ENCODE results near the gene BCL11B. TPM values are rescaled to one million over a fixed set of nuclear protein-coding genes. Genes with fewer than 3 reads are reported as not detected.

Gene BCL11B
- total RNA-seq, 1 donor from 2014 or later = 96.0 TPM

DNA sequence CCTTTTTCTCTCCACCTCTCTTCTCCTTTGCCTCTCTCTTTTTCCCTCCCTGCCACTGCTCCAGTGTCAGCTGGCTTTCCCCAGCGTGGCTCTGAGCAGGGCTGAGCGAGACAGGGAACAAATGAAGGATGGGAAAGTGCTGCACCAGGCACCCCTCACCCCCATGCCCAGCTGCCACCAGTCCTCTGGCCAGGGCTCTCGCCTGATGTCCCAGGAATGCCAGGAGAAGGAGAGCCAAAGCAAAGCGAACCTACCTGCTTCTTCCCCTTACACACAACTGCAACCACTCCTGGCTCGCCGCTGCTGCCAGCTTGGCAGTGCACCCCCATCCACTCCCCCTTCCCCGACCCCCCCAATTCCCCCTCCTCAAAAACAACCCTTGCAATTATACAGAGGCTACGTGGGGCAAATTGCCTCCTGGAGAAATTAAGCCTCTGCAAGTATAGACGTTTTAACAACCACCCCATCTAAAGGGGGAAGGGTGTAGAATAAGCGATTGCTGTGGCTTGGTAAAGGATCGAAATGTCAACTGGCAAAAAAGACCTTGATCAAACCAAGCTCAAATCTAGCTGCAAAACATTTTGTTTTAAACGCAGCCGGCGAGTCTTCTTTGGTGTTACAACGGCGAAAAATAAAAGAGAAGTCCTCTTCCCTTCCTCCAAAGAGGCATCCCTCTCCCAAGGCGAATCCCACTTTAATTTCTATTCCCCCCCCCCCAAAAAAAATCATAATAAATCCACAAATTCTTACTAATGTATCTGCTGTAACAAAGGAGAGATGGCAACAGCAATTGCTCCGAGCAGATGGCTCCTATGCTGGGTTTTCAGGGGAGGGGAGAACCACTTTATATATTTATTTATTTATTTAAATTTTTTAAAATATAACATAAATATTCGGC is 2.9 kb downstream of the BCL11B start:
- intact Hi-C loops (cut with micrococcal nuclease) = loop anchor here (5.0 to 10.0 kb wide), 4 partner anchors 684 to 1482 kb away; no protein-coding TSS in a partner anchor

DNA sequence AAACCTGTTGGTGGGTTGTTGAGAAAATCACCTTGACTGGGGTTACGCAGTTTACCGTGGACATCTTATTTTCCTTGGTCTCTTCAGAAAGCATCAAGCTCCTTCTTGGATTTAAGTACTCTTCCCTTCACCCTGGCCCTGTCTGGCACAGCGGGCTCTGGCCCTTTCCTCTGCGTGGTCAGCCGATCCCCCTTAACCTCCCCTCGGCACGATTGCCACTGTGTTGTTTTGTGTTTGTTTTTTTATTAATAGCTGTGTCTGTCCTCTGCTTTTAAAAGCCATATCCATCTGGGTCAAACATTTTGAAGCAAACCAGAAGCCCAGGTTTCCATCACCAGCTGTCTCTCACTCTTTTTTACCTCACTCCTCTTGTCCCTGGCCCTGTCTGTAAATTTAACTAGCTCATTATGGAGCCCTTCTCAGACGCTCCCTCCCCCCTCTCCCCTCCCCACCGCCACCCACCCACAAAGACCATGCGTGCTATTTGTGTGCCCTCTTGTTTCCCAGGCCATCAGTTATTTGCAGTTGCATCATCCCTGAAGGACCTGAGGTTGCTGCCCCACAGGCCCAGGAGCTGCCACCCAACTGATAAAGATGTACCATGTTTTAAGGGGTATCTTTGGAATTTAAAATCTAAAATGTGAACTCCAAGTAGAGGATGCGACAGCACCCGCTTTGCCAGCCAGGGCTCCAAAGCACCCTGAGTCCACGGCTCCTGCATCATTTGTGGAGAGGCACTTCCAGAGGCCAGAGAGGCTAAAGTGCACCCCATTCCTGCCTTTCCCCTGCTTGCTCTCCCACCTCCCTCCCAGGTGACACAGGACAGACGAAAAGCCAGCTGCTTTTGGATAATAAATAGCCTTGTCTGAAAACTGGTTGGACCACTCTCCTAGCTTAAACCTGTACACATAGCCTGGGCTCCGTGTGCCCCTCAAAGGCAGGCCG is 3.9 kb downstream of the BCL11B start:
- intact Hi-C loops (cut with micrococcal nuclease) = loop anchor here (1.0 to 10.0 kb wide), 7 partner anchors 335 to 1481 kb away; no protein-coding TSS in a partner anchor

DNA sequence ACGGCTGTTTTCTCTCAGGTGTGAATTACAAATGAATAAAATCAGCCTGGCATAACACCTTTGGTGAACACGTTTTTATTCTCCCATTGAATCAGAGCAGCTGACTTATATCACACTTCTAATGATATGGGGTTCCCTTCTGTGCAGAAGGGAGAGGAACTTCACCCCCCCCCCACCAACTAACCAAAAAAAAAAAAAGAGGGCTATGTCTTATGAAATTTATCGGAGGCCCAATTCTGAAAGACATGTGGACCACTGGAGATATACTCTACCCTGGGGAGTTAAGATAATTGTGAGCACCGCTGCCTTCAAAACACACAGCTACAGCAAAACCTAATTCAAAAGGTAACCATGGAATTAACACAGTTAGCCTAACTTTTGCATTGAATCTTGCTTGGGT is 4.6 kb downstream of the BCL11B start:
- intact Hi-C loops (cut with micrococcal nuclease) = loop anchor here (1.0 to 10.0 kb wide), 7 partner anchors 335 to 1480 kb away; no protein-coding TSS in a partner anchor

DNA sequence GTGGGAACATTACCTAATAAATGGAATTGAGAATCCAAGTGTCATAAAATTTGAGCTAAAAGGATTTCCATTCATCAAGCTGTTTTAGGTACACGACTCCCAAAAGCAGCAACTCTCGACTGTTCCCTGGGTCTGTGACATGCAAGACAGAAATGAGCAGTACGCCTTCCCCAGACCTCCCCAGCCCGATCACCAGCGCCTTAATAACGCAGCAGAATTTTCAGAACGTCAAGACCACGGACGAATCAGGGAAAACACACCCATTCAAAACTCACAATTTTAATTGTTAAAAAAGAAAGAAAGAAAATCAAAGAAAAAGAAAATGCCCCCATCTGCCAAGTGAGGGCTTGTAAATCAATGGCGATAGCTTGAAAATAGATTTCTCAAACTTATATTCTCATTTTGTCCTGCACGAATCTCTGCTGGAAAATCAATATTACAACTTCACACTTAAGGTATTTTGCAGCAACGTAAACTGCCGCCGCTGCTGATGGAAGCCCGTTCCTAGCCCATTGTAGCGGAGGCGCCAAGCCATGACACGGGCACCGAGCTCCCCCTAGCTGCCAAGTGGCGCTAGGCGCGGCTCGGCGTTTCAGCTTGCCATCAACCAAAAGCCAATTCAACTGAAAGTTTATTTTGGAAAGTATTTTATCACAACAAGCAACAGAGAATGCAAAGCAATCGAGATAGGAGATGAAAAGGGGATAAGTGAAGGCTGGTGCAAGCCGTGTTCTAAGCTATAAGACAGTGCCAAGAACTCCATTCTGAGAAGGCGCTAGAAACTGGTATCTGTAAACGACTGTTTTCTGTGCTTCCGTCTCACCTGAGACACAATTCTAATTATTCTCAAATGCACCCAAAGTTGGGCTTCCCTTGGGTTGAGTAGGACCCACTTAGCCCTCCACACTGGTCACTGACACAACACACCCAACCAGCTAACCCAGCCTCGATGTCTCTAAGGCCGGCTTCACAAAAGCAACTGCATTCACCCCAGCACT is 5.5 kb downstream of the BCL11B start:
- intact Hi-C loops (cut with micrococcal nuclease) = loop anchor here (1.0 to 10.0 kb wide), 13 partner anchors 36 to 1967 kb away; no protein-coding TSS in a partner anchor

DNA sequence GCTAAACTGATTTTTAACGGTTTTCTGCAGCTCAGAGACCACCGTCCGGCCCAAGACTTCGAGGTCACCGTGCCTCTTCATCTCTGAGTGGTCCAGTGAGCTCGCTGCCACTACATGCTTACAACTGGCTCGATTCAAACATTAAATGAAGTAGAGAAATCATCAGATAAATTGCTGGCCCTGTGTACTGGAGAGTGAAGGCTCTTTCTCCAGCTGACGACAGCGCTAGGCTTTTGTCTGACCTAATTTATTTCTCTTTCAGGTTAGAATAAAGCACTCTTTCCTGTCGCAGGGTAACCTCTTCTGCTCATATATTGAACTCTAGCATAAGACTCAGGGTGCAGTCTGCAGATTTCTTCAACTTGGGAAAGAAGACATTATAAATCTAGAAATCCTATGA is 6.4 kb downstream of the BCL11B start:
- intact Hi-C loops (cut with micrococcal nuclease) = loop anchor here (2.0 to 10.0 kb wide), 5 partner anchors 283 to 1478 kb away; no protein-coding TSS in a partner anchor

DNA sequence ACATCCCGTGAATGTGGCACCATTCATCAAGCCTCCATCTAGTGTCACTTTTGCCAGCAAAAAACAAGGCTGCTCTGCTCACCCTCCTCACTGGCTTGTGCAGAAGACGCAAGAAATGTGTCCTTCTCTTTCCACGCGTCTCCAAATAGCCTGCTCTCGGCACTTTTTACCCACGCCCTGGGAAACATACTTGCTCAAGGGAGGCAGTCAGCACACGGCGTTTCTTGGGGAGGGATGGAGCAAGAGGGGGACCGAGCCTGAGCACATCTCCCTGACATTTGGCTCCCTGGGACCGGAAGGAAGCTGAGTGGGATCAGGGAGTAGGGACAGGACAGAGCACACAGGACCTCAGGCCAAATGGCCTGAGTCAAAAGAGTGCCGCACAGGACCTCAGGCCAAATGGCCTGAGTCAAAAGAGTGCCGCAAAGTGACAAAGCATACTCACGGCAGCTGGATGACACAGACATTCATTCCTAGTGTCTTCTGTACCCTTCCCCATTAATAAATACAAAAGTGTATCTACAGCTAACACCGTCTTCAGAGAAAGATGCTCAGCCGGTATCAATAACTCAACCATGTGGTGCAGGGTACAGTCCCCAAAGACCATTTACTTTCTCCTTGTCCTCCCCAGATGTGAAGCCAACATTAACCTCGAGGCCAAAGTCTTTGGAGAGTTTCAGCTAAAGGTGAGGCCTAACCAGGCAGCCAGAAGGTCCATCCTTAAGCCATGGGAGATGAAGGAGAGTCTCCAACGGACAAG is 7.1 kb downstream of the BCL11B start:
- intact Hi-C loops (cut with micrococcal nuclease) = loop anchor here (2.0 to 10.0 kb wide), 6 partner anchors 282 to 1478 kb away; no protein-coding TSS in a partner anchor

DNA sequence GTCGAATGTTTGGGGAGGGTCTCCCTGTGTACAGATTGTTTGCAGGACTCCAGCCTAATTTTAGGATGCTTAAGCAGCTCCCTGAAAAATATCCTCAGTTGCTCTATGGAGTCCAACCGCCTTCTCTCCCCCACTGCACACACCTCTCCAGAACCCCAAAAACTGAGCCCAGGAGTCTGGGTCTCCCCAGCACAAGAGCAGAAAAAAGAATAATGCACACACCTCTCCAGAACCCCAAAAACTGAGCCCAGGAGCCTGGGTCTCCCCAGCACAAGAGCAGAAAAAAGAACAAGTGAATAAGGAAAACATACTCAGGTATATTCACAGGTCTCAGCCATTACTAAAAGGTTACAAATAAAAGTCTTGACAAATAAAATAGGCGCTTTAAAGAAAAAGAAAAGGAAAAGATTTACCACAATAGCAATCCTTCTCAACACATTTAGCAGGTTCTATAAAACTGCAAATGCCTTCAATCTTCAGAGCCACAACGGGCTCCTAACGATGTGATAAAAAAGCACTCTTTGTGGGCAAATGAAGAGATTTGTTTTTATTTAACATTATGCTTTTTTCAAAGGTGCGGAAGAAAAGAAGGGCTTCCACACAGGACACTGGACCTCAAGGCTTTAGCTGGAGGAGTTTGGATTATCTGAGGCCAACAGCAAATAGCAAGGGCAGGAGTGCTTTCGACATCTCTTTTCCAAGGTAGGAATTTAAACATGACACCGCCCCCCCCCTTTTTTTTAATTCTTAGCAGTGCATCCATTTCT is 8.2 kb downstream of the BCL11B start:
- intact Hi-C loops (cut with micrococcal nuclease) = loop anchor here (2.0 to 10.0 kb wide), 5 partner anchors 281 to 1075 kb away; no protein-coding TSS in a partner anchor

DNA sequence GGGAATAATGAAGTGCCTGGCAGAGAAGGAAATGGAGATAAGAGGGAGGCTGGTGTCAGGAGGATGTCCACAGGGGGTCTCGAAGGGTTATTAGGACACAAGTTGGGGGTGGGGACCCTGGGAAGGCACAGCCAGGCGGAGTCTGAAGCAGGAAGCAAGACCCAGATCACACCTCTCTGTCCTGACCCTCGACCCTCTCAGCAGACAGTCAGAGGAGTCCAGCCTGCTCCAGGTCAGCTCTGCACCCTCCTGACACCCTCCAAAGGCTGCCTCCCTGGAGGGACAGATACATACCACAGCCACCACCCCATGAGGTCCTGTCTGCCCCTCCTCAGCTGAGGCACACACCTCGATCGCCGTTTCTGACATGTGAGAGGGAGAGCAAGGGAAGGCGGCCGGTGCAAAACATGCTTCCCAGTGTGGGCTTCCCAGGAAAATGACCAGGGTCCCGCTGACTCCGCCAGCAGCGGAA is 9.0 kb downstream of the BCL11B start:
- intact Hi-C loops (cut with micrococcal nuclease) = loop anchor here (1.0 to 10.0 kb wide), 7 partner anchors 9 to 1074 kb away; partner anchors contain the start of gene BCL11B

DNA sequence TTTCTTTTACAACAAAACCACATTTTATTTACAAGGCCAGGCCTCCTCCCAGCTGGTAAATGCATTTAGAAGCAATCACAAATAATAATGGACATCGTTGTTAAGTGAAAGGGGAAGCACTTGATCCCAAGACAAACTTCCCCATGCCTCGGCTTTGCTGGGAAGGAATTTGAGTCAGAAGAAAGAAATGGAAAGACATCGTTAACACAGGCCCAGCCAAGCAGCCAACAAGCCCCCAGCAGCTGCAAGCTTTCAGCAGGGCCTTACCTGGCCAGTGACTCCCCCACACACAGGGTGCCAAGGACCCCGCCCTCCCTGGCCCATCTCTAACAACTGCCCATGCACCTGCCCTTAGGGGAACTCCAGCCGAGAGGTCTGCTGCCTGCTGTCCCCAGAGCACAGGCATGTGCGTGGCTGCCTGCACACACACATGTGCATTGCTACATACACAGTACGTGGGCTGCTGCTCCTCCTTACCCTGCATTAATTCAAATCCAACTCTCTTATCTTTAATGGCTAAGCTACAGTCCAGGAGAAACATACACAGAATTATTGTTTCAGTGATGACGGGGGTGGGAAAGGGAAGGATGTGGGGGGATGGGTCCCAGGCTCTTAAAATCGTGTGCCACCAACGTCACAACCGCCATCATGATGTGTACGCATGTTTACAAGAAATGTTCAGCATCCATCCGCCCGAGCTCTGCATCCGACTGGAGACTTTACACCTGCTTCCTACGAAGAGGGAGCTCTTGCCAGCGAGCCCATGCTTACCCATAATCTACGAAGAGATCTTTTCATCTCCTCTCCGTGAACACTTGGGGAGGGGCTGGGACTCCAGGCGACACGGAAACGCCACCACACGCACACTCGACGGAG is 9.8 kb downstream of the BCL11B start:
- intact Hi-C loops (cut with micrococcal nuclease) = loop anchor here (1.0 to 10.0 kb wide), 8 partner anchors 10 to 1073 kb away; partner anchors contain the start of gene BCL11B

DNA sequence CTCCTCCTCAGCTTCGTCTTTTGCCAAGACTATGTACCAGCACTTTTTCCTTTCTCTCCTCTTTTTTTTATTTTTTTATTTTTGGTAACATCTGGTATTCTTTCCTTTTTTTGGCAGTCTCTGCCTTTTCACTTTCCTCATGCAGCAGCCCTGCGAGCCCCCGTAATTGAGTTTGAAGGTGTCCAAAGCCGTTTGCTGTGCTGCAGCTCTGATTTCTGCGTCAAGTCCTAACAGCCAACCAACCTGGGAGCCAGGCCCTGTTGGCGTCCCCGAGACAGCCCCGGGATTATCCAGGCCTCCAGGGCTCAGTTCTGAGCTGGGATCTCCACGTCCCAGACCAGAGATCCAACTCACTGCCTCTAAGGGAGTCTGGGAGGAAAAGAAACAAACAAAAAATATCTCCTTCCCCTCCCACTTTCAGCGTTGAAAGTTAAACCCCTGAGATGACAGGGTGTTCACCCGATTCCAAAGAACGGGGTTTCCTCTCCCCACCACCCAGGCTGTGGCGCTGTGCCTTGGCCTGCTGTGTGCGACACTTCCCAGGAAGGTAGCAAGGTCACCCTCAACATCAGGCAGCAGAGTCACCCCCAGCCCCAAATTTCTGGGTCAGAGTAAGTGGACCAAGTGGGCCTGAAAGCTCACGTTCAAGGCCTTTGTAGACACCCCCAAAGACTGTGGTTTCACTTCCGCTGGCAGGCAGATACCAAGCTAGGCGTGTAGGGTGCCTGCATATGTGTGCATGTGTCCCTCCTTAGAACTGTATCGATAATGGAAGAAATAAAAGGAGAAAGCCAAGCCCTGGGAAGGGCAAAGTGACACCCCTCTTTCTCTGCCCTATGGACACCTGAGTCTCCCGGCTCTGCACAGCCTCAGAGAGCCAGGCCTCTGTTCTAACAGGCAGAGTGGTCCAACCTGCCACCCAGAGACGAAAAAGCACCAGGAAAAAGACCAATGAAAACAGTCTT is 11.1 kb downstream of the BCL11B start:
- intact Hi-C loops (cut with micrococcal nuclease) = loop anchor here (1.0 to 10.0 kb wide), 4 partner anchors 13 to 816 kb away; no protein-coding TSS in a partner anchor

DNA sequence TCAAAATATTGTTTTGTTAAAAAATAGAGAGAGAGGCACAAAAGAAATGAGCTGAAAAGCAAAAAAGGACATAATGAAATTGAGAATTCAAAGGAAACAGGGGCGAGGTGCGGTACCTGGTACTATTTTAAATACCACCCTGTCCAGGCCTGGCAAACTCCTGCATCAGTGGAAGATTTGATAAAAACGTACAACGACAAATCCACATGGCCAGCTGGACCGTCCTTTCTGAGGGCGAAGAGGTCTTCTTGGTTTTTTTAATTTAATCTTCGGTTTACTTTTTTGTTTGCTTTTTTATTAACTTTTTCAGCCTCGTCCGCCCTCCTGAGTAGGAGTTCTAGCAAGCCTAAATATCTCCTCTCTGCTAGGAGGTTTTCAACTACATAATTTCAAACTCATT is 11.9 kb downstream of the BCL11B start:
- intact Hi-C loops (cut with micrococcal nuclease) = loop anchor here (5.0 to 10.0 kb wide), 3 partner anchors 675 to 817 kb away; no protein-coding TSS in a partner anchor

DNA sequence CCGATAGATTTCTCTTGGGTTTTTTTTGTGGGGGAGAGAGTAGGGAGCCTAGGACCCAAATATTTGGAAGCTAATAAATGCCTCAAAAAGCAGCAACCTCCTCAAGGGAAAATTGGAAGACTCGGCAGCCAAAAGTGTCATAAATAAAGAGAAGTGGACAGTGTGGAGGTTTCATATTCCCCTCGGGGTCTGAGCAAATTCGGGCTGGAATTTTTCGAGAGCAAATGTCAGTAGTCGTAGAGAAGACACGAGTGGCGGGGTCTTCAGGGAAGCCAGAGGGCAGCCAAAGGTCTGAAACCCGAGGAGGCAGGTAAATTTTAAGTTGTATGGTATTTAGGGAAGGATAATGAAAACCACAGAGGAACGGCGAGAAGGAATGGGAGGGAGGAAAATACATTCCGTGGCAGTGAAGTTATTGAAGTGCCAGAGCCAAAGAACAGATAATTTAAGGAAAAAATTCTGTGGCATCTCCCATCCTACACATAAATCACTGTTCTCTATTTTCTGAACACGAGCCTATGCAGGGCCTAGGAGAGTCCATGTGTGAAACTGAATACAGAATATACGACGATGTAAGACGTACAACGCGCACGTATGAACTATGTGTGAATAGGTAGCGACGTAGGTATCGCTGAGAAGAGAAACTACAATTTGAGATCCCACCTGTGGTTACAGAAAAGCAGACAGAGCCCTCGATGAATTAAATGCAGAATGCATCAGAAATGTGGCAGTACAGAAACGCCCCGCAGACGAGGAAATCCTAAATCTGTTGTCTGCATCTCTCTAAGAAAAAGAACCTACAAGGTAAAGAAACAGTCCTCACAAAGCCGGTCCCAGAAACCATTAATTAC is 12.9 kb downstream of the BCL11B start:
- intact Hi-C loops (cut with micrococcal nuclease) = loop anchor here (1.0 to 2.0 kb wide), 2 partner anchors 9 to 18 kb away; no protein-coding TSS in a partner anchor

DNA sequence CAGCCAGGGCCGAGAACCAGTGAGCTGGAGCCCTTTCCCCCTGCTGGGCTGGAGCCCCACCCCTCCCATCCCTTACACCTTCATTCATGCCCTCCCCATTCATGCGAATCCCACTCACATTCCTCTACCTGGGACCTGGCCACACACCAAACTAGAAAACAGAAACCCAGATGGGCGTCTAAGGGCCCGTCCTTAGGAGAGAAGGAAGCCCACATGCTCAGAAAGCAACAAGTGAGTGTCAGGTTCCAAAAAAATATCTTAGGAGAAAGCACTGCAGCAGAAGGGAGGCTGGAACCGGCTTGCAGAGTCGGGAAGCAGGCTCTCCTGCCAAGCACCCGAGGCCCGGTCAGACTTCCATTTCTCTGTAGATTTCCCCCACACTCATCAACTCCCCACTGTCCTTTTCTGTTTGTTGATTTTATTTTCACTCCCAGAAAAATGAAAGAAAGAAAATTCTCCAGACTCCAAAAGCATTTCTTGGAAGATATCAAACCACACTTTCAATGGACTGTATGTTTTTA is 13.6 kb downstream of the BCL11B start:
- intact Hi-C loops (cut with micrococcal nuclease) = loop anchor here (1.0 to 2.0 kb wide), 2 partner anchors 8 to 18 kb away; no protein-coding TSS in a partner anchor

DNA sequence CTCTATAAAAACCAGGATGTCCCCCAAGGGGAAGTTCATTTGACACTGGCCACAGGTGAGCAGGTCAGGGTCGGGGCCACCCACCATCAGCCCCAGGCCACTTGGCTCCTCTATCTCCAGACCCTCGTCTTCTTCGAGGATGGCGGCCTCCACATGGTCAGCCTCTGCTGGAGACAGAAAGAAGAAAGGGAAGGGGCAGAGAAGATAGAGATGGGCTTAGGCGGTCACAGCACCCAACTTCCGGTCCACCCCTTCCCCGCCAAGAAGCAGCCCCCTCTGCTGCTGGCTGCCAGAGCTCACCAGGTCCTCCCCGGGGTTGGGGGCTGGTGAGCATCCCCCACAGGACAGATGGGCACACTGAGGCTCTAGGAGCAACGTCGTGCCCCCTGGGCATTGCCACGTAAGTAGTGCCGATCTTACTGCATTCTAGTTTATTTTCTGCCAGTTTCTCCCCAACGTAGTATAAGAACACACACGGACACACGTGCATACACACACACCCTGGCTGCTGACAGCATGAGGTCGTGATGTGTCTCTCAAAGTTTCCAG is 14.2 kb downstream of the BCL11B start:
- intact Hi-C loops (cut with micrococcal nuclease) = loop anchor here (1.0 to 2.0 kb wide), 2 partner anchors 7 to 17 kb away; no protein-coding TSS in a partner anchor

All from T-helper 1 cell treated with Interleukin-12 subunit alpha and Interleukin-12 subunit beta and Interleukin-4 antibody, amounts not matched to agents 30 ng/mL and 1 ng/mL, for 36 hours (primary cell).